Trophoblast cell (in vitro differentiated cells and primary cell): ENCODE data around the gene GALNT13.

ENCODE experiments used
- DNase-seq, 2 donors: peaks; one replicate each; pipeline ENCODE4 v3.0.0-alpha.2; 2016
- H2AFZ ChIP-seq: 2 replicates; pipeline ENCODE4 v1.6.1; 2013; ENCODE audit warnings: low read length, moderate library complexity, mild to moderate bottlenecking; ENCODE audit not compliant: insufficient read depth, poor library complexity
- H2AK5ac ChIP-seq: 2 replicates; pipeline ENCODE4 v1.6.1; 2013; ENCODE audit warnings: mild to moderate bottlenecking, low read length
- H2BK120ac ChIP-seq: 2 replicates; pipeline ENCODE4 v1.6.1; 2013; ENCODE audit warnings: low read length, mild to moderate bottlenecking, moderate library complexity; ENCODE audit not compliant: insufficient read depth, poor library complexity
- H2BK12ac ChIP-seq: 2 replicates; pipeline ENCODE4 v1.6.1; 2013; ENCODE audit warnings: mild to moderate bottlenecking, low read length, moderate library complexity
- H2BK5ac ChIP-seq: 2 replicates; pipeline ENCODE4 v1.6.1; 2013; ENCODE audit warnings: low read length, low read depth, moderate library complexity, mild to moderate bottlenecking; ENCODE audit not compliant: poor library complexity
- H3K14ac ChIP-seq: 2 replicates; pipeline ENCODE4 v1.6.1; 2013; ENCODE audit warnings: mild to moderate bottlenecking, low read length
- H3K18ac ChIP-seq: 2 replicates; pipeline ENCODE4 v1.6.1; 2013; ENCODE audit warnings: mild to moderate bottlenecking, low read length
- H3K23ac ChIP-seq: 2 replicates; pipeline ENCODE4 v1.6.1; 2013; ENCODE audit warnings: low read length
- H3K27ac ChIP-seq: 2 replicates; pipeline ENCODE4 v1.5.1; 2013; ENCODE audit warnings: low read depth, mild to moderate bottlenecking, inconsistent platforms, low read length, moderate library complexity
- H3K27me3 ChIP-seq: 2 replicates; pipeline ENCODE4 v1.6.1; 2013; ENCODE audit warnings: inconsistent platforms, mild to moderate bottlenecking, low read length, moderate library complexity; ENCODE audit not compliant: insufficient read depth
- H3K36me3 ChIP-seq, 2 experiments: 1 replicate in 1 of 2; 2 replicates in 1 of 2; pipeline ENCODE4 v1.6.1; 2013; ENCODE audit warnings: low read length in 2 of 2, mild to moderate bottlenecking in 2 of 2, moderate library complexity in 1 of 2; ENCODE audit not compliant: insufficient read depth in 2 of 2, control insufficient read depth in 1 of 2
- H3K4ac ChIP-seq: 2 replicates; pipeline ENCODE4 v1.6.1; 2013; ENCODE audit warnings: low read depth, mild to moderate bottlenecking, low read length, moderate library complexity
- H3K4me1 ChIP-seq, 2 experiments: 1 replicate in 1 of 2; 2 replicates in 1 of 2; pipeline ENCODE4 v1.6.1; 2013; ENCODE audit warnings: low read length in 2 of 2, mild to moderate bottlenecking in 2 of 2, moderate library complexity in 1 of 2; ENCODE audit not compliant: insufficient read depth in 2 of 2, control insufficient read depth in 1 of 2
- H3K4me2 ChIP-seq: 2 replicates; pipeline ENCODE4 v1.6.1; 2013; ENCODE audit warnings: inconsistent platforms, mild to moderate bottlenecking, low read length, moderate library complexity
- H3K4me3 ChIP-seq: 2 replicates; pipeline ENCODE4 v1.5.1; 2013; ENCODE audit warnings: mild to moderate bottlenecking, low read depth, low read length, inconsistent platforms
- H3K79me1 ChIP-seq: one replicate; pipeline ENCODE4 v1.6.1; 2013; ENCODE audit warnings: low read length
- H3K79me2 ChIP-seq: 2 replicates; pipeline ENCODE4 v1.6.1; 2013; ENCODE audit warnings: low read length, mild to moderate bottlenecking; ENCODE audit not compliant: control insufficient read depth, insufficient read depth, poor library complexity
- H3K9ac ChIP-seq: 2 replicates; pipeline ENCODE4 v1.6.1; 2013; ENCODE audit warnings: mild to moderate bottlenecking, low read length
- H3K9me3 ChIP-seq: 2 replicates; pipeline ENCODE4 v1.6.1; 2013; ENCODE audit warnings: low read depth, mild to moderate bottlenecking, control low read depth, inconsistent platforms, low read length; ENCODE audit not compliant: insufficient read depth
- H4K12ac ChIP-seq: 2 replicates; pipeline ENCODE4 v1.6.1; 2013; ENCODE audit warnings: low read depth, mild to moderate bottlenecking, low read length, moderate library complexity
- H4K8ac ChIP-seq: 2 replicates; pipeline ENCODE4 v1.6.1; 2013; ENCODE audit warnings: low read depth, mild to moderate bottlenecking, low read length, moderate library complexity
- H4K91ac ChIP-seq: one replicate; pipeline ENCODE4 v1.6.1; 2013; ENCODE audit warnings: low read depth, mild to moderate bottlenecking, low read length, moderate library complexity

The GALNT13 gene

DNA sequence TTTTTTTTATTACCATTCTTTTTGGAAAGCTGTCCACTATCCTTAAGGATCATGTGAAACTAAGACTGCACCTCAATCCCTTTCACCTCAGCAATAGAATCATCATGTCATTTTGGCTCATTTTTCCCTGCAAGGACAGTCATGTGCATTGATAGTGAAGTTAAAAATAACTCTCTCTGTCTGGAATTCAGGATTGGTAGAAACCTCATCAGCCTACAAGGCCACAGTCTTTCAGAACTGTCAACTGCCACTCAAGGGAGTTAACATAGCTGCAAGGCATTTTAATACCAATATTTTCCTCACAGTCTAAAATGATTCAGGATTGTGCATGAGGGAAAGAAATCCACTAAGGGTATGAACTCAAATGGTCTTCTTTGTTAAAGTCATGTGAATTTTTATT, 625.3 kb downstream of the GALNT13 start:
- Histone ChIP-seq H3K36me3 (no peaks in the 10 kb centered on the region), H3K79me2 (no peaks in the 10 kb centered on the region), H2BK120ac (no peak overlapping the region), H3K79me1 (no peaks in the 10 kb centered on the region), H3K23ac (no peak overlapping the region), H3K27me3 (no peaks in the 10 kb centered on the region), H2AK5ac (no peak overlapping the region), H2AFZ (no peak overlapping the region), H2BK12ac (no peak overlapping the region), H4K91ac (no peak overlapping the region), H3K4ac (no peak overlapping the region), H3K27ac (no peak overlapping the region), H3K4me3 (no peak overlapping the region), H4K12ac (no peak overlapping the region), H2BK5ac (no peak overlapping the region), H3K4me1 (no peaks in the 10 kb centered on the region), H3K18ac (no peak overlapping the region), H3K9me3 (no peaks in the 10 kb centered on the region), H3K9ac (no peak overlapping the region), H3K4me2 (no peak overlapping the region), H4K8ac (no peak overlapping the region), H3K14ac (no peak overlapping the region)
- DNase-seq: no peak
